HepG2 (cell line): Measurements from ENCODE around the gene PACS2.
A peak's percentile ranks its signal among the peaks of the same experiment; 100 is the strongest.

Experiments
- CAMTA2 ChIP-seq: sonication (generic); formaldehyde crosslinking; IDR thresholded peaks from 2 replicates; pipeline ENCODE4 v1.4.0; 2020; ENCODE audit warnings: mild to moderate bottlenecking, missing genetic modification reagents, borderline replicate concordance
- CC2D1A ChIP-seq: sonication (generic); formaldehyde crosslinking; IDR thresholded peaks from 2 replicates; pipeline ENCODE4 v1.8.1; 2023; ENCODE audit warnings: mild to moderate bottlenecking, missing genetic modification reagents
- CREB1 ChIP-seq, 2 experiments: fragments of 450-650 bp in 1 of 2; IDR thresholded peaks; 2 replicates each; pipeline ENCODE4 v1.6.1; 2016 to 2017; ENCODE audit warnings: control low read depth in 1 of 2, mild to moderate bottlenecking in 1 of 2, missing compliant biosample characterization in 1 of 2, missing genetic modification characterization in 1 of 2
- EZH2 ChIP-seq: conservative IDR thresholded peaks from 2 replicates; pipeline ENCODE4 v1.6.1; 2012; ENCODE audit warnings: mild to moderate bottlenecking, low read depth, low read length, moderate library complexity
- IRF2 ChIP-seq: IDR thresholded peaks from 2 replicates; pipeline ENCODE4 v1.6.1; 2018; ENCODE audit warnings: missing genetic modification reagents, missing compliant biosample characterization
- KLF16 ChIP-seq, 2 experiments: sonication (generic) in 1 of 2; formaldehyde crosslinking in 1 of 2; IDR thresholded peaks; 2 replicates each; pipeline versions ENCODE4 v1.6.1 to v1.8.0; 2016 to 2023; ENCODE audit warnings: missing genetic modification reagents in 2 of 2, missing compliant biosample characterization in 1 of 2
- RFX5 ChIP-seq: IDR thresholded peaks from 2 replicates; pipeline ENCODE4 v1.6.1; 2011; ENCODE audit warnings: low read depth, low read length, improper control_type of control experiment
- TARDBP ChIP-seq: sonication (generic); formaldehyde crosslinking; IDR thresholded peaks from 2 replicates; pipeline ENCODE4 v1.8.0; 2022; ENCODE audit warnings: mild to moderate bottlenecking, missing genetic modification reagents
- ZNF431 ChIP-seq: sonication (generic); formaldehyde crosslinking; IDR thresholded peaks from 2 replicates; pipeline ENCODE4 v1.9.0; 2022; ENCODE audit warnings: missing genetic modification reagents, low read depth, mild to moderate bottlenecking, borderline replicate concordance
- TF ChIP-seq, protein P1 (sequence below): sonication (generic); formaldehyde crosslinking; IDR thresholded peaks from 2 replicates; pipeline ENCODE4 v1.5.0; 2020; ENCODE audit warnings: mild to moderate bottlenecking, missing genetic modification reagents, moderate library complexity

DNA sequence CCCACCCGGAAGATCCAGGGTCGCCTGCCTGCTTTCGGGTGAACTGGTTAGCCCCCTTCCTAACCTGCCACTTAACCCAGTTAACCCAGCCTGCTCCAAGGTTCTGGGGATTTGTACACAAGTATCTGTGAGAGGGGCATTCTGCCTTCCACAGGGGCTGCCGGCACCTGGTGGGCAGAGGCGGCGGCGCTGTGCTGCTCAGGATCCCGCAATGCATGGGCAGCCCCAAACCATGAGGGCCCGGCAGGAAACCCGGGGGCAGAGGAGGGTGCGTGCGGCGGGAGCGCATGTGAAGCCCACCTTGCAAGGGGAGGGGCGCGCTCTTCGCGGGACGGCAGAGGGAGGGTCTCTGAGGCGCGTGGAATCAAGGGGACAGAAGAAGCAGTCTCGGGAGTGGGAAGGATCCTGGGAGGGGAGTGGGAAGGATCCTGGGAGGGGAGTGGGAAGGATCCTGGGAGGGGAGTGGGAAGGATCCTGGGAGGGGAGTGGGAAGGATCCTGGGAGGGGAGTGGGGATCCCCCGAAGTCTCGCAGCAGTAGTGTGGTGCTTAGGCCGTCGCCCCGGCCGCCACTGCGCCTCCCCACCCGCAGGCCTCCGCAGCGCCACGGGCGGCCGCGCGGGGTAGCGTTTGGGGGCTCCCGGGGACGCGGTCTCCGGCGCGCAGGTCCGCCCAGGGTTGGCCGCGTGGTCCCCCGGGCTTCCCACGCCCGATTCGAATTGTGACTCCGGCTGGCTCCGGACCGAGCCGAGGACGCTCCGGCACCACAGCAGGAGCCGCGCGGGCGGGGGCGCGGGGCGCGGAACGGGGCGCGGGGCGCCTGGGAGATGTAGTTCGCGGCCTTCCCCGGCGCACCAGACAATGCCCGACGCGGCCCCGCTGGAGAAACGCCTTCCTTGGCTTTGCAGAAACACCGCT is 100.2 kb downstream of the PACS2 start:
- TF ChIP-seq IRF2 (CRISPR knock-in tag) (no peak), CC2D1A (no peak), EZH2 (no peak), KLF16 (CRISPR knock-in tag; IDR thresholded peaks at IDR 0.05) (no peak), CREB1 (IDR thresholded peaks at IDR 0.05) (no peak), CREB1 (CRISPR knock-in tag; IDR thresholded peaks at IDR 0.05) (no peak), ZNF431 (CRISPR knock-in tag) (no peak), TARDBP (CRISPR knock-in tag) (peak; percentile 32; the same call in 1 of the 2 replicates), CAMTA2 (CRISPR knock-in tag) (no peak), RFX5 (no peak)
- TF ChIP-seq, protein P1, sequence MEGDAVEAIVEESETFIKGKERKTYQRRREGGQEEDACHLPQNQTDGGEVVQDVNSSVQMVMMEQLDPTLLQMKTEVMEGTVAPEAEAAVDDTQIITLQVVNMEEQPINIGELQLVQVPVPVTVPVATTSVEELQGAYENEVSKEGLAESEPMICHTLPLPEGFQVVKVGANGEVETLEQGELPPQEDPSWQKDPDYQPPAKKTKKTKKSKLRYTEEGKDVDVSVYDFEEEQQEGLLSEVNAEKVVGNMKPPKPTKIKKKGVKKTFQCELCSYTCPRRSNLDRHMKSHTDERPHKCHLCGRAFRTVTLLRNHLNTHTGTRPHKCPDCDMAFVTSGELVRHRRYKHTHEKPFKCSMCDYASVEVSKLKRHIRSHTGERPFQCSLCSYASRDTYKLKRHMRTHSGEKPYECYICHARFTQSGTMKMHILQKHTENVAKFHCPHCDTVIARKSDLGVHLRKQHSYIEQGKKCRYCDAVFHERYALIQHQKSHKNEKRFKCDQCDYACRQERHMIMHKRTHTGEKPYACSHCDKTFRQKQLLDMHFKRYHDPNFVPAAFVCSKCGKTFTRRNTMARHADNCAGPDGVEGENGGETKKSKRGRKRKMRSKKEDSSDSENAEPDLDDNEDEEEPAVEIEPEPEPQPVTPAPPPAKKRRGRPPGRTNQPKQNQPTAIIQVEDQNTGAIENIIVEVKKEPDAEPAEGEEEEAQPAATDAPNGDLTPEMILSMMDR (CRISPR knock-in tag), result peak; percentile 54; the same call in 1 of the 2 replicates
